Keratinocyte (primary cell): ENCODE results near the gene SLC43A3. TPM values are rescaled to one million over a fixed set of nuclear protein-coding genes. Genes with fewer than 3 reads are reported as not detected.
"Not testable (repeated sequence)": the region's sequence is repeated elsewhere in the genome, so short reads cannot be mapped to it uniquely, and the experiment has no call there.

Experiments used
- DNase-seq: peaks from one replicate; pipeline ENCODE4 v3.0.0-alpha.2; 2011; ENCODE audit warnings: low read depth, missing footprints, low spot score
- FAIRE-seq: peaks from 2 replicates; lab custom pipeline; 2011; peaks lifted over from hg19 to GRCh38; lab: Jason Lieb, UNC
- H2AFZ ChIP-seq: 2 replicates; pipeline ENCODE4 v1.6.0; 2012; ENCODE audit warnings: low read length, control low read depth, inconsistent platforms; ENCODE audit not compliant: control insufficient read depth
- H3K27ac ChIP-seq: 2 replicates; pipeline ENCODE4 v1.5.1; 2011; ENCODE audit warnings: low read length; ENCODE audit not compliant: control insufficient read depth, insufficient read depth
- H3K27me3 ChIP-seq: 3 replicates; pipeline ENCODE4 v1.6.0; 2011; ENCODE audit warnings: low read length; ENCODE audit not compliant: control insufficient read depth, insufficient read depth; ENCODE audit errors: extremely low read depth
- H3K36me3 ChIP-seq, 2 experiments: 2 replicates in 1 of 2; 3 replicates in 1 of 2; pipeline ENCODE4 v1.5.1; 2011; ENCODE audit warnings: low read length in 2 of 2, mild to moderate bottlenecking in 1 of 2; ENCODE audit not compliant: control insufficient read depth in 2 of 2, insufficient read depth in 2 of 2; ENCODE audit errors: extremely low read depth in 1 of 2
- H3K4me1 ChIP-seq: 3 replicates; pipeline ENCODE4 v1.5.1; 2011; ENCODE audit warnings: low read length; ENCODE audit not compliant: control insufficient read depth, insufficient read depth; ENCODE audit errors: extremely low read depth
- H3K4me2 ChIP-seq: 3 replicates; pipeline ENCODE4 v1.6.0; 2011; ENCODE audit warnings: low read depth, low read length; ENCODE audit not compliant: control insufficient read depth, insufficient read depth; ENCODE audit errors: extremely low read depth
- H3K4me3 ChIP-seq, 3 experiments: fragments of 200-600 bp in 1 of 3; sonication (generic) in 1 of 3; 2 replicates in 2 of 3; 3 replicates in 1 of 3; pipeline ENCODE4 v1.5.1; 2011 to 2016; ENCODE audit warnings: low read length in 3 of 3, mild to moderate bottlenecking in 3 of 3, control low read depth in 2 of 3, inconsistent platforms in 1 of 3, low read depth in 1 of 3, mixed read lengths in 1 of 3, mixed run types in 1 of 3, moderate library complexity in 1 of 3; ENCODE audit not compliant: control insufficient read depth in 2 of 3, insufficient read depth in 2 of 3; ENCODE audit errors: extremely low read depth in 1 of 3
- H3K79me2 ChIP-seq: 2 replicates; pipeline ENCODE4 v1.6.0; 2012; ENCODE audit warnings: low read length; ENCODE audit not compliant: control insufficient read depth, insufficient read depth
- H3K9ac ChIP-seq: 3 replicates; pipeline ENCODE4 v1.6.0; 2011; ENCODE audit warnings: low read length; ENCODE audit not compliant: control insufficient read depth, insufficient read depth; ENCODE audit errors: extremely low read depth
- H3K9me1 ChIP-seq: 3 replicates; pipeline ENCODE4 v1.6.0; 2011; ENCODE audit warnings: low read length; ENCODE audit not compliant: control insufficient read depth, insufficient read depth; ENCODE audit errors: extremely low read depth
- H3K9me3 ChIP-seq: 2 replicates; pipeline ENCODE4 v1.5.1; 2012; ENCODE audit warnings: low read depth, low read length; ENCODE audit not compliant: control insufficient read depth
- H4K20me1 ChIP-seq: 3 replicates; pipeline ENCODE4 v1.6.0; 2011; ENCODE audit warnings: low read length; ENCODE audit not compliant: control insufficient read depth, insufficient read depth; ENCODE audit errors: extremely low read depth
- EZH2 ChIP-seq: IDR thresholded peaks from one replicate; pipeline ENCODE4 v1.6.1; 2012; ENCODE audit warnings: inconsistent platforms, mild to moderate bottlenecking, low read length, moderate library complexity
- dilution Hi-C: fragments of 300-500 bp; cut with MboI; formaldehyde crosslinking; loops from one replicate; pipeline ENCODE4 v1.7.0; 2020; ENCODE audit warnings: low sequenced_read_pairs; ENCODE audit not compliant: extremely low pct_ligation_motif_present
- polyA plus RNA-seq, 5 experiments: library from polyadenylated mRNA; depleted of rRNA in 3 of 5; stranded (reverse) in 3 of 5; stranded (forward) in 1 of 5; unstranded in 1 of 5; fragments of >200 nt; gene quantifications; 1 replicate in 1 of 5; 2 replicates in 3 of 5; 3 replicates in 1 of 5; pipeline versions ENCODE4 v1.2.1 to v1.2.3, GENCODE V29; 2011 to 2012; ENCODE audit warnings: missing spikeins in 2 of 5, low read depth in 1 of 5, low replicate concordance in 1 of 5
- TF ChIP-seq, protein P1 (sequence below), 3 experiments: IDR thresholded peaks in 1 of 3; conservative IDR thresholded peaks in 1 of 3; optimal IDR thresholded peaks in 1 of 3; 2 replicates in 2 of 3; 3 replicates in 1 of 3; pipeline versions ENCODE3 to v1.5.1; 2011; ENCODE audit warnings: low read length in 3 of 3, mild to moderate bottlenecking in 3 of 3, moderate library complexity in 2 of 3, control low read depth in 1 of 3, inconsistent platforms in 1 of 3; ENCODE audit not compliant: insufficient read depth in 2 of 3; ENCODE audit errors: extremely low read depth in 1 of 3

Gene SLC43A3
- polyA plus RNA-seq, 1 donor (not counting 4 experiments of a cell fraction or from before 2014, with no cell fraction given): 48.1 TPM

GRCh38 chr11:57363131-57364080 lies 63.5 kb downstream of the SLC43A3 start:
- dilution Hi-C loops: no loop called here
- no peak overlapping the region for H3K4me3 ChIP-seq
- H3K4me2 ChIP-seq: no peak overlapping the region
- no peak overlapping the region for H3K27ac ChIP-seq
- H3K79me2 ChIP-seq: no peaks in the 10 kb centered on the region
- no peak overlapping the region for H2AFZ ChIP-seq
- FAIRE-seq (no peak), DNase-seq (no peak)
- H3K4me1 ChIP-seq: peaks cover 13% of the 10 kb centered on the region
- H3K9me1 ChIP-seq: no peaks in the 10 kb centered on the region
- no peaks in the 10 kb centered on the region for H3K27me3 ChIP-seq
- H4K20me1 ChIP-seq: no peaks in the 10 kb centered on the region
- no peak overlapping the region for H3K9ac ChIP-seq
- no peaks in the 10 kb centered on the region for H3K36me3 ChIP-seq
- H3K9me3 ChIP-seq: no peaks in the 10 kb centered on the region
- TF ChIP-seq, protein P1, sequence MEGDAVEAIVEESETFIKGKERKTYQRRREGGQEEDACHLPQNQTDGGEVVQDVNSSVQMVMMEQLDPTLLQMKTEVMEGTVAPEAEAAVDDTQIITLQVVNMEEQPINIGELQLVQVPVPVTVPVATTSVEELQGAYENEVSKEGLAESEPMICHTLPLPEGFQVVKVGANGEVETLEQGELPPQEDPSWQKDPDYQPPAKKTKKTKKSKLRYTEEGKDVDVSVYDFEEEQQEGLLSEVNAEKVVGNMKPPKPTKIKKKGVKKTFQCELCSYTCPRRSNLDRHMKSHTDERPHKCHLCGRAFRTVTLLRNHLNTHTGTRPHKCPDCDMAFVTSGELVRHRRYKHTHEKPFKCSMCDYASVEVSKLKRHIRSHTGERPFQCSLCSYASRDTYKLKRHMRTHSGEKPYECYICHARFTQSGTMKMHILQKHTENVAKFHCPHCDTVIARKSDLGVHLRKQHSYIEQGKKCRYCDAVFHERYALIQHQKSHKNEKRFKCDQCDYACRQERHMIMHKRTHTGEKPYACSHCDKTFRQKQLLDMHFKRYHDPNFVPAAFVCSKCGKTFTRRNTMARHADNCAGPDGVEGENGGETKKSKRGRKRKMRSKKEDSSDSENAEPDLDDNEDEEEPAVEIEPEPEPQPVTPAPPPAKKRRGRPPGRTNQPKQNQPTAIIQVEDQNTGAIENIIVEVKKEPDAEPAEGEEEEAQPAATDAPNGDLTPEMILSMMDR (optimal IDR thresholded peaks at IDR 0.05 in 1 of 3, IDR thresholded peaks at IDR 0.05 in 1 of 3, conservative IDR thresholded peaks at IDR 0.05 in 1 of 3; ENCODE audit: extremely low read depth in 1 of 3, insufficient read depth in 2 of 3, low read length in 3 of 3): no peak
- no peak for TF ChIP-seq EZH2

GRCh38 chr11:57361926-57362325 lies 65.0 kb downstream of the SLC43A3 start:
- peaks cover 15% of the 10 kb centered on the region for H3K4me1 ChIP-seq
- dilution Hi-C loops: no loop called here
- FAIRE-seq (no peak), DNase-seq (no peak)
- no peak overlapping the region for H3K4me3 ChIP-seq
- no peaks in the 10 kb centered on the region for H3K9me1 ChIP-seq
- H3K27me3 ChIP-seq: no peaks in the 10 kb centered on the region
- no peaks in the 10 kb centered on the region for H4K20me1 ChIP-seq
- no peaks in the 10 kb centered on the region for H3K9me3 ChIP-seq
- H3K27ac ChIP-seq: no peak overlapping the region
- no peaks in the 10 kb centered on the region for H3K36me3 ChIP-seq
- no peak for TF ChIP-seq EZH2
- TF ChIP-seq, protein P1 (optimal IDR thresholded peaks at IDR 0.05 in 1 of 3, IDR thresholded peaks at IDR 0.05 in 1 of 3, conservative IDR thresholded peaks at IDR 0.05 in 1 of 3; ENCODE audit: extremely low read depth in 1 of 3, insufficient read depth in 2 of 3, low read length in 3 of 3): no peak
- H2AFZ ChIP-seq: no peak overlapping the region
- no peaks in the 10 kb centered on the region for H3K79me2 ChIP-seq
- H3K4me2 ChIP-seq: no peak overlapping the region
- H3K9ac ChIP-seq: no peak overlapping the region

DNA sequence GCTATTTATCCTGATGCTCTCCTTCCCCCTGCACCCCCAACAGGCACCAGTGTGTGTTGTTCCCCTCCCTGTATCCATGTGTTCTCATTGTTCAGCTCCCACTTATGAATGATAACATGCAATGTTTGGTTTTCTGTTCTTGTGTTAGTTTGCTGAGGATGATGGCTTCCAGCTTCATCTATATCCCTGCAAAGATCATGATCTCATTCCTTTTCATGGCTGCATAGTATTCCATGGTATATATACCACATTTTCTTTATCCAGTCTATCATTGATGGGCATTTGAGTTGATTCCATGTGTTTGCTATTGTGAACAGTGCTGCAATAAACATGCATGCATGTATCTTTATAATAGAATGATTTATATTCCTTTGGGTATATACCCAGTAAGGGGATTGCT lies 65.5 kb downstream of the SLC43A3 start:
- H3K27ac ChIP-seq, H3K9me3 ChIP-seq, H4K20me1 ChIP-seq, H3K27me3 ChIP-seq, dilution Hi-C loops, H3K9ac ChIP-seq, H3K79me2 ChIP-seq, FAIRE-seq, DNase-seq, H3K4me3 ChIP-seq, H3K36me3 ChIP-seq, H2AFZ ChIP-seq, H3K4me2 ChIP-seq, H3K9me1 ChIP-seq: not testable (repeated sequence)
- H3K4me1 ChIP-seq: peaks cover 17% of the 10 kb centered on the region
